Measurements from ENCODE around the gene MICA. TPM values are rescaled to one million over a fixed set of nuclear protein-coding genes. Genes with fewer than 3 reads are reported as not detected.
"Not testable (repeated sequence)": the region's sequence is repeated elsewhere in the genome, so short reads cannot be mapped to it uniquely, and the experiment has no call there.

Gene MICA
- total RNA-seq, 2 donors from 2014 or later = 11.6 to 16.2 TPM

GRCh38 chr6:31394381-31394780 lies 9.0 kb upstream of the MICA start:
- Mint-ChIP-seq H3K4me3 (no peak overlapping the region), H3K4me1 (peaks cover 6% of the 10 kb centered on the region), H3K27ac (no peak overlapping the region), H3K9me3 (no peaks in the 10 kb centered on the region), H3K27me3 (no peaks in the 10 kb centered on the region), H3K36me3 (ENCODE audit: low read depth) (no peaks in the 10 kb centered on the region)
- ATAC-seq (replicated peaks) = no peak

- no peak overlapping the region for H3K27ac Mint-ChIP-seq
These were observed 7.6 kb upstream of the MICA start for GRCh38 chr6:31395832-31396231.

GRCh38 chr6:31396422-31397152 lies 6.8 kb upstream of the MICA start:
- no peaks in the 10 kb centered on the region for H3K9me3 Mint-ChIP-seq
- peak; percentile 61 for ATAC-seq (replicated peaks)
- H3K36me3 Mint-ChIP-seq (ENCODE audit: low read depth) = peaks cover 5% of the 10 kb centered on the region
- H3K27me3 Mint-ChIP-seq = no peaks in the 10 kb centered on the region
- peaks cover 16% of the 10 kb centered on the region for H3K4me1 Mint-ChIP-seq
- H3K4me3 Mint-ChIP-seq = no peak overlapping the region
- H3K27ac Mint-ChIP-seq = no peak overlapping the region

More at GRCh38 chr6:31395832-31396231, 7.6 kb upstream of the MICA start:
- Mint-ChIP-seq H3K9me3 (no peaks in the 10 kb centered on the region), H3K27me3 (no peaks in the 10 kb centered on the region), H3K4me1 (peaks cover 10% of the 10 kb centered on the region), H3K36me3 (ENCODE audit: low read depth) (no peaks in the 10 kb centered on the region), H3K4me3 (no peak overlapping the region)
- no peak for ATAC-seq (replicated peaks)

- not testable (repeated sequence) for ATAC-seq (replicated peaks); H3K36me3 Mint-ChIP-seq (ENCODE audit: low read depth); H3K27ac Mint-ChIP-seq; H3K9me3 Mint-ChIP-seq; H3K27me3 Mint-ChIP-seq; H3K4me3 Mint-ChIP-seq
- H3K4me1 Mint-ChIP-seq = peaks cover 19% of the 10 kb centered on the region
These were observed 6.3 kb upstream of the MICA start for GRCh38 chr6:31397153-31397499.

- peaks cover 27% of the 10 kb centered on the region for H3K4me1 Mint-ChIP-seq
- H3K27me3 Mint-ChIP-seq = no peaks in the 10 kb centered on the region
- H3K4me3 Mint-ChIP-seq = no peak overlapping the region
- H3K9me3 Mint-ChIP-seq = no peaks in the 10 kb centered on the region
- H3K36me3 Mint-ChIP-seq (ENCODE audit: low read depth) = peaks cover 5% of the 10 kb centered on the region
- ATAC-seq (replicated peaks) = no peak
- H3K27ac Mint-ChIP-seq = no peak overlapping the region
These were observed 5.4 kb upstream of the MICA start for GRCh38 chr6:31397901-31398525.

GRCh38 chr6:31399589-31400466 lies 3.6 kb upstream of the MICA start:
- Mint-ChIP-seq H3K4me1 (peaks cover 33% of the 10 kb centered on the region), H3K27ac (peak overlapping the region; percentile 47), H3K36me3 (ENCODE audit: low read depth) (peaks cover 15% of the 10 kb centered on the region), H3K27me3 (no peaks in the 10 kb centered on the region), H3K9me3 (no peaks in the 10 kb centered on the region), H3K4me3 (peak overlapping the region; percentile 84)
- ATAC-seq (replicated peaks) = peak; percentile 61

- peaks cover 36% of the 10 kb centered on the region for H3K4me1 Mint-ChIP-seq
- H3K4me3 Mint-ChIP-seq = peak overlapping the region; percentile 84
- H3K27me3 Mint-ChIP-seq = no peaks in the 10 kb centered on the region
- H3K36me3 Mint-ChIP-seq (ENCODE audit: low read depth) = peaks cover 18% of the 10 kb centered on the region
- H3K27ac Mint-ChIP-seq = peak overlapping the region; percentile 47
- ATAC-seq (replicated peaks) = peak; percentile 52
- no peaks in the 10 kb centered on the region for H3K9me3 Mint-ChIP-seq
These were observed 2.7 kb upstream of the MICA start for GRCh38 chr6:31400467-31401289.

GRCh38 chr6:31401403-31401802 lies 2.0 kb upstream of the MICA start:
- Mint-ChIP-seq H3K36me3 (ENCODE audit: low read depth) (peaks cover 22% of the 10 kb centered on the region), H3K4me3 (peak overlapping the region; percentile 84), H3K27ac (peak overlapping the region; percentile 47), H3K27me3 (no peaks in the 10 kb centered on the region), H3K9me3 (no peaks in the 10 kb centered on the region), H3K4me1 (peaks cover 43% of the 10 kb centered on the region)
- no peak for ATAC-seq (replicated peaks)

GRCh38 chr6:31402324-31403282 lies 792 bp upstream of the MICA start:
- peak; percentile 20 for ATAC-seq (replicated peaks)
- Mint-ChIP-seq H3K27ac (peak overlapping the region; percentile 37), H3K36me3 (ENCODE audit: low read depth) (peaks cover 22% of the 10 kb centered on the region), H3K4me1 (peaks cover 48% of the 10 kb centered on the region), H3K4me3 (peak overlapping the region; percentile 84), H3K27me3 (no peaks in the 10 kb centered on the region), H3K9me3 (no peaks in the 10 kb centered on the region)

- H3K9me3 Mint-ChIP-seq; H3K27me3 Mint-ChIP-seq; ATAC-seq (replicated peaks): not testable (repeated sequence)
- H3K27ac Mint-ChIP-seq = peak overlapping the region; percentile 55
- peak overlapping the region; percentile 84 for H3K4me3 Mint-ChIP-seq
- H3K4me1 Mint-ChIP-seq = peaks cover 55% of the 10 kb centered on the region
- H3K36me3 Mint-ChIP-seq (ENCODE audit: low read depth) = peaks cover 27% of the 10 kb centered on the region
These were observed 618 bp downstream of the MICA start for GRCh38 chr6:31404061-31404364.

- peaks cover 45% of the 10 kb centered on the region for H3K36me3 Mint-ChIP-seq (ENCODE audit: low read depth)
- H3K4me1 Mint-ChIP-seq = peaks cover 60% of the 10 kb centered on the region
- no peaks in the 10 kb centered on the region for H3K27me3 Mint-ChIP-seq
- H3K27ac Mint-ChIP-seq = no peak overlapping the region
- no peaks in the 10 kb centered on the region for H3K9me3 Mint-ChIP-seq
- no peak for ATAC-seq (replicated peaks)
- H3K4me3 Mint-ChIP-seq = peak overlapping the region; percentile 23
These were observed 2.6 kb downstream of the MICA start for GRCh38 chr6:31405996-31406395.

- Mint-ChIP-seq H3K27me3 (no peaks in the 10 kb centered on the region), H3K27ac (no peak overlapping the region), H3K36me3 (ENCODE audit: low read depth) (peaks cover 56% of the 10 kb centered on the region), H3K4me3 (peak overlapping the region; percentile 40), H3K9me3 (no peaks in the 10 kb centered on the region), H3K4me1 (peaks cover 44% of the 10 kb centered on the region)
- peak; percentile 51 for ATAC-seq (replicated peaks)
These were observed 4.3 kb downstream of the MICA start for GRCh38 chr6:31407699-31408098.

- Mint-ChIP-seq H3K27ac (no peak overlapping the region), H3K36me3 (ENCODE audit: low read depth) (peaks cover 86% of the 10 kb centered on the region), H3K9me3 (no peaks in the 10 kb centered on the region), H3K4me3 (no peak overlapping the region), H3K4me1 (peaks cover 18% of the 10 kb centered on the region), H3K27me3 (no peaks in the 10 kb centered on the region)
- no peak for ATAC-seq (replicated peaks)
These were observed 9.1 kb downstream of the MICA start for GRCh38 chr6:31412506-31412905.
